Nephron (organoid): Measurements from ENCODE around the gene KRT84.

Experiments
- H3K27ac Mint-ChIP-seq, 3 experiments: 2 replicates each; pipeline ENCODE4 v1.8.0; 2020; ENCODE audit warnings: mixed read lengths in 3 of 3, mild to moderate bottlenecking in 2 of 3, moderate library complexity in 1 of 3
- H3K27me3 Mint-ChIP-seq: 2 replicates; pipeline ENCODE4 v1.8.0; 2021; ENCODE audit warnings: low read depth, mild to moderate bottlenecking, moderate library complexity, mixed read lengths
- H3K36me3 Mint-ChIP-seq: 2 replicates; pipeline ENCODE4 v1.8.0; 2020; ENCODE audit warnings: low read depth, mixed read lengths
- H3K4me1 Mint-ChIP-seq: 2 replicates; pipeline ENCODE4 v1.8.0; 2020; ENCODE audit warnings: mixed read lengths
- H3K4me3 Mint-ChIP-seq, 3 experiments: 2 replicates each; pipeline ENCODE4 v1.8.0; 2020; ENCODE audit warnings: mild to moderate bottlenecking in 3 of 3, mixed read lengths in 3 of 3, moderate library complexity in 2 of 3
- H3K9me3 Mint-ChIP-seq: 2 replicates; pipeline ENCODE4 v1.8.0; 2020; ENCODE audit warnings: mixed read lengths
- CTCF ChIP-seq, 3 experiments: fragments of 200-600 bp; sonication (generic); IDR thresholded peaks; one replicate each; pipeline ENCODE4 v1.5.0; 2021; ENCODE audit warnings: antibody characterized with exemption in 3 of 3; ENCODE audit not compliant: unreplicated experiment in 3 of 3

KRT84 gene

GRCh38 chr12:52387859-52388258 lies 2.4 kb upstream of the KRT84 start:
- Mint-ChIP-seq H3K27ac (no peak overlapping the region), H3K4me3 (no peak overlapping the region), H3K36me3 (no peaks in the 10 kb centered on the region), H3K27me3 (peaks cover 11% of the 10 kb centered on the region), H3K9me3 (no peaks in the 10 kb centered on the region), H3K4me1 (peaks cover 8% of the 10 kb centered on the region)
- no peak for TF ChIP-seq CTCF (IDR thresholded peaks at IDR 0.05; ENCODE audit: unreplicated experiment in 3 of 3)

- TF ChIP-seq CTCF (IDR thresholded peaks at IDR 0.05; ENCODE audit: unreplicated experiment in 3 of 3), result no peak
- Mint-ChIP-seq H3K4me3 (no peak overlapping the region), H3K4me1 (no peaks in the 10 kb centered on the region), H3K36me3 (no peaks in the 10 kb centered on the region), H3K27me3 (peaks cover 7% of the 10 kb centered on the region), H3K9me3 (no peaks in the 10 kb centered on the region), H3K27ac (no peak overlapping the region)
These were observed 2.1 kb downstream of the KRT84 start for GRCh38 chr12:52383331-52383730.

GRCh38 chr12:52382854-52383253 lies 2.6 kb downstream of the KRT84 start:
- Mint-ChIP-seq H3K27ac (no peak overlapping the region), H3K9me3 (no peaks in the 10 kb centered on the region), H3K4me1 (no peaks in the 10 kb centered on the region), H3K4me3 (no peak overlapping the region), H3K27me3 (peaks cover 7% of the 10 kb centered on the region), H3K36me3 (no peaks in the 10 kb centered on the region)
- TF ChIP-seq CTCF (IDR thresholded peaks at IDR 0.05; ENCODE audit: unreplicated experiment in 3 of 3), result no peak

GRCh38 chr12:52381206-52381605 lies 4.2 kb downstream of the KRT84 start:
- TF ChIP-seq CTCF (IDR thresholded peaks at IDR 0.05; ENCODE audit: unreplicated experiment in 3 of 3), result no peak
- H3K27me3 Mint-ChIP-seq, result peaks cover 13% of the 10 kb centered on the region
- H3K36me3 Mint-ChIP-seq, result no peaks in the 10 kb centered on the region

GRCh38 chr12:52380271-52380694 lies 5.2 kb downstream of the KRT84 start:
- Mint-ChIP-seq H3K9me3 (peaks cover 5% of the 10 kb centered on the region), H3K4me3 (no peak overlapping the region), H3K4me1 (no peaks in the 10 kb centered on the region), H3K27me3 (peaks cover 18% of the 10 kb centered on the region), H3K27ac (no peak overlapping the region), H3K36me3 (no peaks in the 10 kb centered on the region)
- peak; percentile 41 to 51 (median 45) for TF ChIP-seq CTCF (IDR thresholded peaks at IDR 0.05; ENCODE audit: unreplicated experiment in 3 of 3)

More at GRCh38 chr12:52381206-52381605, 4.2 kb downstream of the KRT84 start:
- Mint-ChIP-seq H3K4me3 (no peak overlapping the region), H3K27ac (no peak overlapping the region), H3K4me1 (no peaks in the 10 kb centered on the region), H3K9me3 (no peaks in the 10 kb centered on the region)

- no peaks in the 10 kb centered on the region for H3K36me3 Mint-ChIP-seq
- H3K9me3 Mint-ChIP-seq, result peaks cover 5% of the 10 kb centered on the region
- H3K4me1 Mint-ChIP-seq, result no peaks in the 10 kb centered on the region
- H3K27me3 Mint-ChIP-seq, result peaks cover 18% of the 10 kb centered on the region
- no peak overlapping the region for H3K4me3 Mint-ChIP-seq
- TF ChIP-seq CTCF (IDR thresholded peaks at IDR 0.05; ENCODE audit: unreplicated experiment in 3 of 3), result no peak
- no peak overlapping the region for H3K27ac Mint-ChIP-seq
These were observed 5.9 kb downstream of the KRT84 start for GRCh38 chr12:52379536-52379935.
